WTC11 (cell line): ENCODE results near the gene FSHR.

Experiments used
- EMX1 ChIP-seq: fragments of 250-450 bp; sonication (Bioruptor Pico); IDR thresholded peaks from 2 replicates; pipeline ENCODE4 v1.8.0; 2021; ENCODE audit warnings: mild to moderate bottlenecking
- ESRRA ChIP-seq: sonication (generic); formaldehyde crosslinking; IDR thresholded peaks from 2 replicates; pipeline ENCODE4 v1.8.1; 2022; ENCODE audit warnings: mild to moderate bottlenecking, missing genetic modification reagents, borderline replicate concordance
- MXD4 ChIP-seq: fragments of 250-450 bp; sonication (Bioruptor Pico); IDR thresholded peaks from 2 replicates; pipeline ENCODE4 v1.8.0; 2021; ENCODE audit warnings: mild to moderate bottlenecking, moderate library complexity, borderline replicate concordance
- NFYB ChIP-seq: sonication (generic); formaldehyde crosslinking; conservative IDR thresholded peaks from 2 replicates; pipeline ENCODE4 v1.8.0; 2022; ENCODE audit warnings: low read depth, missing genetic modification reagents
- PRRX2 ChIP-seq: fragments of 250-450 bp; sonication (Bioruptor Pico); IDR thresholded peaks from 2 replicates; pipeline ENCODE4 v1.8.0; 2021; ENCODE audit warnings: mild to moderate bottlenecking
- TP53 ChIP-seq: sonication (generic); formaldehyde crosslinking; IDR thresholded peaks from 2 replicates; pipeline ENCODE4 v1.8.1; 2023; ENCODE audit warnings: mild to moderate bottlenecking, missing genetic modification reagents
- TF ChIP-seq, protein P1 (sequence below): sonication (generic); formaldehyde crosslinking; conservative IDR thresholded peaks from 2 replicates; pipeline ENCODE4 v1.8.1; 2022; ENCODE audit warnings: mild to moderate bottlenecking, missing genetic modification reagents
- TF ChIP-seq, protein P2 (sequence below): fragments of 200-600 bp; IDR thresholded peaks from 2 replicates; pipeline ENCODE4 v1.8.0; 2022; ENCODE audit warnings: antibody characterized with exemption
- TF ChIP-seq, protein P3 (sequence below): sonication (generic); formaldehyde crosslinking; IDR thresholded peaks from 2 replicates; pipeline ENCODE4 v1.8.1; 2022; ENCODE audit warnings: mild to moderate bottlenecking, missing genetic modification reagents, moderate library complexity, borderline replicate concordance

DNA sequence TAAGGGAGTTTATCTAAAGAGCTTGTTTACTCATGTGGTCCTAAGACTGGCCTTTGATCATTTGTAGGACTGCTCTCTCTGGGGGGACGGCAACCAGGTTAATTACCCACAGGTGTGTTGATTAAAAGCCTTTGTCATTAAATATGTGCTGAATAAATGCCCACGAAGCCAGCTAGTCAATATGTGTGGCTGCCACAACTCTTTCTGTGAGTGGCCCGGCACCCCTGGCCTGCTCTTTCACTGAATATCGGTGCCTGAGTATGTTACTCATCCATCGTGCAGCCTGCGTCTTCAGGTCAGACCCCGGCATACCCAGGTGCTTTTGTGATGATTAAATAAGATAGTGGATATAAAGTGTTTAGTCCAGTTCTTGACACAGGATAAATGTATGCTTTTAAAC is 24.3 kb upstream of the FSHR start:
- TF ChIP-seq, protein P1, sequence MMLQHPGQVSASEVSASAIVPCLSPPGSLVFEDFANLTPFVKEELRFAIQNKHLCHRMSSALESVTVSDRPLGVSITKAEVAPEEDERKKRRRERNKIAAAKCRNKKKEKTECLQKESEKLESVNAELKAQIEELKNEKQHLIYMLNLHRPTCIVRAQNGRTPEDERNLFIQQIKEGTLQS (CRISPR knock-in tag) = no peak
- TF ChIP-seq, protein P2, sequence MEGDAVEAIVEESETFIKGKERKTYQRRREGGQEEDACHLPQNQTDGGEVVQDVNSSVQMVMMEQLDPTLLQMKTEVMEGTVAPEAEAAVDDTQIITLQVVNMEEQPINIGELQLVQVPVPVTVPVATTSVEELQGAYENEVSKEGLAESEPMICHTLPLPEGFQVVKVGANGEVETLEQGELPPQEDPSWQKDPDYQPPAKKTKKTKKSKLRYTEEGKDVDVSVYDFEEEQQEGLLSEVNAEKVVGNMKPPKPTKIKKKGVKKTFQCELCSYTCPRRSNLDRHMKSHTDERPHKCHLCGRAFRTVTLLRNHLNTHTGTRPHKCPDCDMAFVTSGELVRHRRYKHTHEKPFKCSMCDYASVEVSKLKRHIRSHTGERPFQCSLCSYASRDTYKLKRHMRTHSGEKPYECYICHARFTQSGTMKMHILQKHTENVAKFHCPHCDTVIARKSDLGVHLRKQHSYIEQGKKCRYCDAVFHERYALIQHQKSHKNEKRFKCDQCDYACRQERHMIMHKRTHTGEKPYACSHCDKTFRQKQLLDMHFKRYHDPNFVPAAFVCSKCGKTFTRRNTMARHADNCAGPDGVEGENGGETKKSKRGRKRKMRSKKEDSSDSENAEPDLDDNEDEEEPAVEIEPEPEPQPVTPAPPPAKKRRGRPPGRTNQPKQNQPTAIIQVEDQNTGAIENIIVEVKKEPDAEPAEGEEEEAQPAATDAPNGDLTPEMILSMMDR = no peak
- no peak for TF ChIP-seq ESRRA (CRISPR knock-in tag)
- no peak for TF ChIP-seq EMX1
- TF ChIP-seq TP53 (CRISPR knock-in tag) = no peak
- no peak for TF ChIP-seq PRRX2 (CRISPR knock-in tag)
- no peak for TF ChIP-seq MXD4 (CRISPR knock-in tag)
- TF ChIP-seq, protein P3, sequence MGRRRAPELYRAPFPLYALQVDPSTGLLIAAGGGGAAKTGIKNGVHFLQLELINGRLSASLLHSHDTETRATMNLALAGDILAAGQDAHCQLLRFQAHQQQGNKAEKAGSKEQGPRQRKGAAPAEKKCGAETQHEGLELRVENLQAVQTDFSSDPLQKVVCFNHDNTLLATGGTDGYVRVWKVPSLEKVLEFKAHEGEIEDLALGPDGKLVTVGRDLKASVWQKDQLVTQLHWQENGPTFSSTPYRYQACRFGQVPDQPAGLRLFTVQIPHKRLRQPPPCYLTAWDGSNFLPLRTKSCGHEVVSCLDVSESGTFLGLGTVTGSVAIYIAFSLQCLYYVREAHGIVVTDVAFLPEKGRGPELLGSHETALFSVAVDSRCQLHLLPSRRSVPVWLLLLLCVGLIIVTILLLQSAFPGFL (CRISPR knock-in tag) = no peak
- TF ChIP-seq NFYB = no peak
